AG04449 (cell line): ENCODE measurements around the gene SNTG2.
"Not testable (repeated sequence)": the region's sequence is repeated elsewhere in the genome, so short reads cannot be mapped to it uniquely, and the experiment has no call there.

ENCODE experiments used
- CTCF ChIA-PET: fragments of 350-600 bp; formaldehyde crosslinking; extraction: SDS; loops from one replicate; lab custom pipeline; 2021; ENCODE audit warnings: antibody characterized with exemption; lab: Yijun Ruan, JAX
- POLR2A ChIA-PET: fragments of 400-600, 350-600 bp; formaldehyde crosslinking; extraction: SDS; loops from one replicate; lab custom pipeline; 2020; ENCODE audit warnings: antibody characterized with exemption, inconsistent platforms; lab: Yijun Ruan, JAX
- DNase-seq: peaks from one replicate; pipeline ENCODE4 v3.0.0-alpha.2; 2010; ENCODE audit warnings: low read depth, low spot score
- H3K4me3 ChIP-seq: 2 replicates; pipeline ENCODE4 v1.5.1; 2011; ENCODE audit warnings: low read depth, mild to moderate bottlenecking, control low read depth, low read length
- TF ChIP-seq, protein P1 (sequence below): IDR thresholded peaks from one replicate; pipeline ENCODE4 v1.5.1; 2011; ENCODE audit warnings: mild to moderate bottlenecking, moderate library complexity, low read length, control low read depth, inconsistent platforms; ENCODE audit not compliant: insufficient read depth; ENCODE audit errors: missing control alignments

Gene SNTG2

DNA sequence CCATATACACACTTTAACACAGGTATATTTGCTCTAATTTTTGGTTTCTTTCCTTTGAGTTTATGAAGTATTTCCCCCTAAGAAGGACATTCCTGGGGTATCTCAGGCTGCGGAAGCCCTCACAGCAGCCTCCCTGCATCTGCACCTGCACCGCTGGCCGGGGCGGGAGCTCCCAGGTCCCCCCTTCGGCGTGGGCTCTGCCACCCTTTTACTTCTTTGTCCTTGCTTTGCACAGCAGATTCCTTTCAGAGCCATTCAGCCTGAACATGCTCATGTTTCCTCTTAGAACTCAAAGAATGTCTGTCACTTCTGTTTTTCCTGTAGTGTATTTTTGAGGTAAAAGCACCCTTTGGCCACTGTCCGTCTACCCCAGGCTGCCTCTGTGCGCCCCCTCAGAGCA lies 146.5 kb downstream of the SNTG2 start:
- no peak for DNase-seq
- POLR2A ChIA-PET = no interaction called here
- TF ChIP-seq, protein P1, sequence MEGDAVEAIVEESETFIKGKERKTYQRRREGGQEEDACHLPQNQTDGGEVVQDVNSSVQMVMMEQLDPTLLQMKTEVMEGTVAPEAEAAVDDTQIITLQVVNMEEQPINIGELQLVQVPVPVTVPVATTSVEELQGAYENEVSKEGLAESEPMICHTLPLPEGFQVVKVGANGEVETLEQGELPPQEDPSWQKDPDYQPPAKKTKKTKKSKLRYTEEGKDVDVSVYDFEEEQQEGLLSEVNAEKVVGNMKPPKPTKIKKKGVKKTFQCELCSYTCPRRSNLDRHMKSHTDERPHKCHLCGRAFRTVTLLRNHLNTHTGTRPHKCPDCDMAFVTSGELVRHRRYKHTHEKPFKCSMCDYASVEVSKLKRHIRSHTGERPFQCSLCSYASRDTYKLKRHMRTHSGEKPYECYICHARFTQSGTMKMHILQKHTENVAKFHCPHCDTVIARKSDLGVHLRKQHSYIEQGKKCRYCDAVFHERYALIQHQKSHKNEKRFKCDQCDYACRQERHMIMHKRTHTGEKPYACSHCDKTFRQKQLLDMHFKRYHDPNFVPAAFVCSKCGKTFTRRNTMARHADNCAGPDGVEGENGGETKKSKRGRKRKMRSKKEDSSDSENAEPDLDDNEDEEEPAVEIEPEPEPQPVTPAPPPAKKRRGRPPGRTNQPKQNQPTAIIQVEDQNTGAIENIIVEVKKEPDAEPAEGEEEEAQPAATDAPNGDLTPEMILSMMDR = no peak
- H3K4me3 ChIP-seq = no peak overlapping the region
- CTCF ChIA-PET = no interaction called here

DNA sequence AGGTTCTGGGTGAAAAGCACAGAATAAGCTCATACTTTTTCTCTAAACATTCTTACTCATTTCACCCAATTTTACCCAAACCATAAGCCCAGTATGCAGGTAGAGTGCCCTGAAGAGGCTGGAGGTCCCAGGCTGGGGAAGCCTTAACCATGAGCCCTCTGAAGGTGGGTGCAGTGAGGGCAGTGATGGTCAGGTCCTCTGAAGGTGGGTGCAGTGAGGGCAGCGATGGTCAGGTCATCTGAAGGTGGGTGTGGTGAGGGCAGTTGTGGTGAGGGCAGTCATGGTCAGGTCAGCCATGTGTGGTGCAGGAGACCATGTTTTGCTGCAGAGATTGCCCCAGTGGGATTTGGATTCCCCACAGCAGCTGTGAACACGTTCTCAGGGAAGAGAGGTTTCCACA lies 148.8 kb downstream of the SNTG2 start:
- TF ChIP-seq, protein P1 = no peak
- ChIA-PET POLR2A (no interaction called here), CTCF (no interaction called here)
- no peak overlapping the region for H3K4me3 ChIP-seq
- no peak for DNase-seq

DNA sequence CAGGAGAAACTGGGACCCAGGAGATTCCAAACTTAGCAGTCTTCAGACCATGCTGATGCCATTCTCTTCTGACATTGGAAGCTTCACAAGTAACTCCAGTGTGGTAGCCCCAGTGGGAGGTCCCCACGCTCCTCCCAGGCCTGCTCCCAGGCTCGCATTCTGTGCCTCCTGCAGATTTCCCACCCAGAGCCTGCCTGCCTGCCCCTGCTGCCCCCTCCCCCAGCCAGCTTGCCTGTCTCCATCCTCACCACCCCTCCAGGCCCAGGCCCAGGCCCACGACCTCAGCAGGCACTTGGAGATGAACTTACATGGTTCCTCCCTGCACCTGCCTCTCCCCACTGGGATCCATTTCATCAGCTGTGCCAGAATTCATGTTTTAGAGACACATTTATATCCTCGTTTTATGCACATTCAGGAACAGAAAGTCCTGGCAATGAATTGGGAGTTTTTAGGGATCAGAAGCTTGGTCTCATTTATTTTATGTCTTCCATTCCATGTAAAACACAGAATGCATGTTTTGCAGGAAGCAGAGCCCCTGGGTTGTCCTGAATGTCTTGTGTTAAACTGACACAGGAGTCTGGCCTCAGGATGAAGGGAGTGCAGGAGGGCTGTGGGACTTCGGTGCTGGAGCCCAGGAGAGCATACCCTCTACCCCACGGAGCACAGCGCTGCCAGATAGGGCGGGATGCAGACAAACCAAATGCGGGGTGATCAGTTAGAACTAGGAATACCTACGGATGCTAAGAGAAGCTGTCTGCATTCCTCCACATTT lies 150.5 kb downstream of the SNTG2 start:
- no peak overlapping the region for H3K4me3 ChIP-seq
- ChIA-PET CTCF (no interaction called here), POLR2A (no interaction called here)
- TF ChIP-seq, protein P1 = no peak
- DNase-seq = no peak

DNA sequence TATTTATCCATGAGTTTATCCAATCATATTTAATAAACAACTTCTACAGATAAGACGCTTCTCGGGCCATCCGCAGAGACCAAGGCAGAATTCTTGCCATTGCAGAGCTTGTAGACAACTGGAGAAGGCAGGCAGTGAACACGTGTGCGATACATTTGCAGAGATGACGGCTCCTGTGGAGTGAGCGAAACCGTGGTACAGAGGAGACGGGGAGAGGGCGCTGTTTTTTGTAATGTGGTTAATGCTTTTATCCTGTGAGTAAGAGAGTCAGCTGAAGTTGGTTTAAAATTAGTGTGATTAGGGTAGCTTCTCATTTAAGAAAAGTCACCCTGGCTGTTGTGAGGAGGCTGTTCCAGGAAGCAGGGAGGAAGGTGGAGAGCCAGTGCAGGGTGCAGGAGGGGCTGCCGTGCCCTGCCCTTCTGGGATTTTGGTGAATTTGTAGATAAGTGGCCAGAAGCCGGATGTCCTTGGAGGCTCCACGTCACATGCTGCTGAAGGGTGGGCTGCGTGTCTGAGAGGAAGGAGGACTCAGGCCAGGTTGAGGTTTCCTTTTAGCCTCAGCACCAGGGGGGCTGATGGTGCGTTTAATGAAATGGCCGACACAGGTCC lies 151.4 kb downstream of the SNTG2 start:
- TF ChIP-seq, protein P1 = no peak
- CTCF ChIA-PET = no interaction called here
- POLR2A ChIA-PET = no interaction called here
- no peak overlapping the region for H3K4me3 ChIP-seq
- DNase-seq = no peak

DNA sequence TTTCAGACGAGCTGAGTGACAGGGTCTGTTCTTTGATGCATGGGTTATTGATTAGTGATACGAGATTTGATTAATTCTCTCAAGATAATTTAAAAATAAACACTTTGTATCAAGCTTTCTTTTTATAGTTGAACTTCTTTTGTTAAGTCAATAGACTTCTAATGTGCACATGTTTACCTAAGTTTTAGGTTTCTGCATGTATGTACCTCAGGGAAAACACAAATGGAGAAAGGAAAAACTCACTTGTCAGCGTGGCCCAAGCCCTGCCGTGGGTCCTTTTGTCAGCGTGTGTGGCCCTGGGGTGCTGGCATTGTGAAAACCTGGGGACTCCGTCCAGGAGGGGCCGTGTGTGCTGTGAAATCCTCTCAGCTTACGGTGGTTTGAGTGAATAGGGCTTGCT lies 153.7 kb downstream of the SNTG2 start:
- ChIA-PET POLR2A (no interaction called here), CTCF (no interaction called here)
- TF ChIP-seq, protein P1 = no peak
- DNase-seq = no peak
- no peak overlapping the region for H3K4me3 ChIP-seq

DNA sequence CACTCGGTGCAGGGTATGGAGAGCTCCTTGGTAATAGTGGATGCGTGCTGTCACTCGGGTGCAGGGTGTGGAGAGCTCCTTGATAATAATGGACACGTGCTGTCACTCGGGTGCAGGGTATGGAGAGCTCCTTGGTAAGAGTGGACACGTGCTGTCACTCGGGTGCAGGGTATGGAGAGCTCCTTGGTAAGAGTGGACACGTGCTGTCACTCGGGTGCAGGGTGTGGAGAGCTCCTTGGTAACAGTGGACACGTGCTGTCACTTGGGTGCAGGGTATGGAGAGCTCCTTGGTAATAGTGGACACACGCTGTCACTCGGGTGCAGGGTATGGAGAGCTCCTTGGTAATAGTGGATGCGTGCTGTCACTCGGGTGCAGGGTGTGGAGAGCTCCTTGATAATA lies 155.7 kb downstream of the SNTG2 start:
- POLR2A ChIA-PET, DNase-seq, H3K4me3 ChIP-seq, CTCF ChIA-PET: not testable (repeated sequence)
